Neural crest cell (in vitro differentiated cells): Measurements from ENCODE around the gene ARHGAP10. TPM values are rescaled to one million over a fixed set of nuclear protein-coding genes. Genes with fewer than 3 reads are reported as not detected.

Experiments
- DNase-seq: peaks from one replicate; pipeline ENCODE4 v3.0.0; 2021; ENCODE audit warnings: low read depth, mixed read lengths, low spot score
- H3K27ac Mint-ChIP-seq: one replicate; pipeline ENCODE4 v1.8.0; 2021; ENCODE audit warnings: mild to moderate bottlenecking, mixed read lengths; ENCODE audit not compliant: unreplicated experiment
- H3K27me3 Mint-ChIP-seq: 2 replicates; pipeline ENCODE4 v1.8.0; 2021; ENCODE audit warnings: low read depth, mild to moderate bottlenecking, mixed read lengths
- H3K36me3 Mint-ChIP-seq: 2 replicates; pipeline ENCODE4 v1.8.0; 2021; ENCODE audit warnings: low read depth, mild to moderate bottlenecking, mixed read lengths
- H3K4me1 Mint-ChIP-seq: 2 replicates; pipeline ENCODE4 v1.8.0; 2021; ENCODE audit warnings: mixed read lengths
- H3K4me3 Mint-ChIP-seq: one replicate; pipeline ENCODE4 v1.8.0; 2021; ENCODE audit warnings: mild to moderate bottlenecking, mixed read lengths
- H3K9me3 Mint-ChIP-seq: 2 replicates; pipeline ENCODE4 v1.8.0; 2021; ENCODE audit warnings: mixed read lengths
- CTCF ChIP-seq: fragments of 200-600 bp; sonication (generic); conservative IDR thresholded peaks from 2 replicates; pipeline ENCODE4 v1.5.0; 2021; ENCODE audit warnings: antibody characterized with exemption, mild to moderate bottlenecking
- total RNA-seq: library from RNA; stranded (reverse); gene quantifications from 2 replicates; pipeline ENCODE4 v1.2.1, GENCODE V29; 2021

Gene ARHGAP10
- total RNA-seq, 1 donor from 2014 or later, result 4.0 TPM

- no peak overlapping the region for H3K27ac Mint-ChIP-seq
- H3K9me3 Mint-ChIP-seq, result no peaks in the 10 kb centered on the region
- DNase-seq, result no peak
- H3K4me1 Mint-ChIP-seq, result no peaks in the 10 kb centered on the region
- no peaks in the 10 kb centered on the region for H3K27me3 Mint-ChIP-seq
- TF ChIP-seq CTCF, result no peak
- no peaks in the 10 kb centered on the region for H3K36me3 Mint-ChIP-seq
- H3K4me3 Mint-ChIP-seq, result no peak overlapping the region
These were observed 196.5 kb downstream of the ARHGAP10 start for GRCh38 chr4:147928400-147928799.

- DNase-seq, result no peak
- no peak overlapping the region for H3K4me3 Mint-ChIP-seq
- no peaks in the 10 kb centered on the region for H3K9me3 Mint-ChIP-seq
- no peaks in the 10 kb centered on the region for H3K4me1 Mint-ChIP-seq
- H3K27me3 Mint-ChIP-seq, result no peaks in the 10 kb centered on the region
- no peaks in the 10 kb centered on the region for H3K36me3 Mint-ChIP-seq
- TF ChIP-seq CTCF, result no peak
- H3K27ac Mint-ChIP-seq, result no peak overlapping the region
These were observed 197.9 kb downstream of the ARHGAP10 start for GRCh38 chr4:147929746-147930145.

- Mint-ChIP-seq H3K4me3 (no peak overlapping the region), H3K4me1 (no peaks in the 10 kb centered on the region), H3K27me3 (no peaks in the 10 kb centered on the region), H3K36me3 (no peaks in the 10 kb centered on the region), H3K27ac (no peak overlapping the region), H3K9me3 (no peaks in the 10 kb centered on the region)
- TF ChIP-seq CTCF, result no peak
- no peak for DNase-seq
These were observed 201.4 kb downstream of the ARHGAP10 start for GRCh38 chr4:147933316-147933715.

DNA sequence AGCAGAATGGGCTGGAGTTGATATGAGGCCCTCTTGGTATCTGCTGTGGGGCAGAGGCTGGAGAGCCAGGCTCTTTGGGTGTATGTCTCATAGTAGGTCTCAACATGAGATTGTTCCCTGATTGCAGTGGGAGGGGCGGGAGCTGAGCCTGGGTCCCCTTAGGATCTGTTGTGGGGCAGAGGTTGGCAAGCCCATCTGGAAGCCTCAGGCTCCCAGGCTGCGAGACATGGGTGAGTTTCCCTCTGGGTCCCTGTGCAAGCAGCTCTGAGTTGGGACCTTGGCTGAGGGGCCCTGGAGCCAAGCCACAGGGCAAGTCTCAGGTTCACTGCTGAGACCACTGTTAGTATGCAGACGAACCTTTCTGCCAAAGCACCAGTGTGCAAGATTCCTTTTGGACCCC, 201.9 kb downstream of the ARHGAP10 start:
- no peak for TF ChIP-seq CTCF
- DNase-seq, result no peak
- H3K4me1 Mint-ChIP-seq, result peaks cover 5% of the 10 kb centered on the region
- no peak overlapping the region for H3K27ac Mint-ChIP-seq
- H3K9me3 Mint-ChIP-seq, result no peaks in the 10 kb centered on the region
- no peaks in the 10 kb centered on the region for H3K36me3 Mint-ChIP-seq
- H3K27me3 Mint-ChIP-seq, result no peaks in the 10 kb centered on the region
- no peak overlapping the region for H3K4me3 Mint-ChIP-seq

GRCh38 chr4:147938496-147938895, 206.6 kb downstream of the ARHGAP10 start:
- Mint-ChIP-seq H3K36me3 (no peaks in the 10 kb centered on the region), H3K27me3 (no peaks in the 10 kb centered on the region), H3K9me3 (no peaks in the 10 kb centered on the region), H3K27ac (no peak overlapping the region), H3K4me3 (no peak overlapping the region), H3K4me1 (peaks cover 9% of the 10 kb centered on the region)
- TF ChIP-seq CTCF, result no peak
- no peak for DNase-seq

GRCh38 chr4:147940171-147940570, 208.3 kb downstream of the ARHGAP10 start:
- no peak overlapping the region for H3K27ac Mint-ChIP-seq
- no peaks in the 10 kb centered on the region for H3K27me3 Mint-ChIP-seq

More at GRCh38 chr4:147940171-147940570, 208.3 kb downstream of the ARHGAP10 start:
- H3K4me3 Mint-ChIP-seq, result no peak overlapping the region
- no peak for DNase-seq
- no peaks in the 10 kb centered on the region for H3K9me3 Mint-ChIP-seq
- H3K36me3 Mint-ChIP-seq, result no peaks in the 10 kb centered on the region
- no peak for TF ChIP-seq CTCF
- H3K4me1 Mint-ChIP-seq, result peaks cover 9% of the 10 kb centered on the region
